SK-N-DZ (cell line): ENCODE data around the gene OR2C3. TPM values are rescaled to one million over a fixed set of nuclear protein-coding genes. Genes with fewer than 3 reads are reported as not detected.
"Not testable (repeated sequence)": the region's sequence is repeated elsewhere in the genome, so short reads cannot be mapped to it uniquely, and the experiment has no call there.

Experiments used
- DNase-seq: peaks from one replicate; pipeline ENCODE4 v3.0.0-alpha.2; 2015; ENCODE audit warnings: low spot score
- polyA plus RNA-seq, 2 experiments: library from polyadenylated mRNA; depleted of rRNA; stranded (reverse); fragments of >200 nt; gene quantifications; 2 replicates each; pipeline ENCODE4 v1.2.3, GENCODE V29; 2014

Gene OR2C3
- not detected in 2 replicates for polyA plus RNA-seq (2014; cell fraction: cytosol; rRNA removed)
- not detected in 2 replicates for polyA plus RNA-seq (2014; cell fraction: nucleus; rRNA removed)

DNA sequence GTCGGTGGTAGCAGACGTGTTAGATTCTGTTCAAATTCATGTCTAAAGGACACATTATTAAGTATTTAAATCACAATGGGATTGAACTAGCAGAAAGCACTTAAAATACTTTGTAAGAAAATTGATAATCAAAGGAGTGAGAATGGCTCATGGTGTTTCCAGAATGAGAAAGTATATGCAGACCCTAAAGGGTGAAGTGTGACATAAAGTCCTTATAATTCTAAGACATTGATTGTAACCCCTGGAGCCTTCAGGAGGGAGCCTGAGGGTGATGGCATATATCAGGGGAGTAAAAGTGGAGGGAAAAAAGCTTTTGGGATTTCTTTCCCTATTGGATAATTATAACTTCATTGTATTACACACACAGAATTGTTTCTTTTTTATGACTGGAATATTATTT, at the start of gene OR2C3:
TSS of gene OR2C3 (minus strand) at position 101 of the 400 bp plus-strand sequence. CDS start 3,929 bp downstream, outside the sequence.
- no peak for DNase-seq

DNA sequence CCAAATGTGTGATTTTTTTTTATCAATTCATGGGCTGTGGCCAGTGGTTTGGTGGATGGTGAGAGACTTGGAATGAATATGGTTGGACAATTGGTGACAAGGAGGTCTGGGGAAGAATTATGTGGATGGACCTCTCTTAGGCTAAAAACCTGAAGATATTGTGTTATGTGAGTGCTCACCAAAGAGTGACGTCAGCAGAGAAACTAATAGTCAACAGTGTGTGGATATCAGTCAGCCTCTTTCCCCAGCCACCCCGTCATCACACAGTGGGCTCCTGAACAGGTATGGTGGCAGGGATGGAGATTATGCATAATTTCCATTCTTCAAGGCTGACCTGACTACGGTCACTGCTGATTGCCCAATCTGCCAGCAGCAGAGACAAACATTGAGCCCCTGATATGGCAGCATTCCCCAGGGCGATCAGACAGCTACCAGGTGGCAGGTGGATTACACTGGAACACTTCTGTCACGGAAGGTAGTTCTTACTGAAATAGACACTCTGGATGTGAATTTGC, 42.8 kb upstream of the OR2C3 start:
- no peak for DNase-seq

DNA sequence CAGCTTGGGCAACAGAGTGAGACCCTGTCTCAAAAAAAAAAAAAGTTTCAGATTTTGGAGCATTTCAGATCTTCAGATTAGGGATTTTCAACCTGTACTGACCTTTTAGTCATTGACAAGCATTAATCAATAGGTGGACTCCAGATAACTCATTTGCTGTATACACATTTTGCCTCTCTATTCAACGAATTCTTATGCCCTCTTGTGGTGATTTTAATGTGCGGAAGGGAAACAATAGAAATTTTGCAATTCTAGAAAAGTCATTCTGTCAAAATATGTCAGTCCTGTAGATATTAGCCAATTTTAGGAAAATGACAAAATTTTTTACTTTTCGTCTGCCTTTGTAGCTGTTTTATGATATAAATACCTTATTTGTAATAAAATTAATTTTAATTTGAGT, 40.3 kb upstream of the OR2C3 start:
- DNase-seq: no peak

DNA sequence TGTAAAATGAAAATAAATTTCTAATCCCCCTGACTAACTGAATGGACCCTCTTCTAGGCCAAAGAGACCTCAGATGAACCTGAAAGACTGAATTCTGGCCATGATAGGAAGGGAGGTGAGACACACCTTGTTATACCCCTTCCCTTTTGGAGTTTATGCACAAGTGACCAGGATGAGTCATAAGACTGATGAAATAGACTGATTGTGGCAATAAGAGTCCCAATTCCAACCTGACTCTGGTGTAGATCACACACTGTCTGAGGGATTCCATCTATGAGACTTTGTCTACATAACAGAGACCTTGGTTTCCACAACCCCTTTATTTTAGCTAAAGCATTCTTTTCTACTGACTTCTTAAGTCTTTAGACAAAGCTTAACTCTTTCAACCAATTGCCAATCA, 38.4 kb upstream of the OR2C3 start:
- no peak for DNase-seq

DNA sequence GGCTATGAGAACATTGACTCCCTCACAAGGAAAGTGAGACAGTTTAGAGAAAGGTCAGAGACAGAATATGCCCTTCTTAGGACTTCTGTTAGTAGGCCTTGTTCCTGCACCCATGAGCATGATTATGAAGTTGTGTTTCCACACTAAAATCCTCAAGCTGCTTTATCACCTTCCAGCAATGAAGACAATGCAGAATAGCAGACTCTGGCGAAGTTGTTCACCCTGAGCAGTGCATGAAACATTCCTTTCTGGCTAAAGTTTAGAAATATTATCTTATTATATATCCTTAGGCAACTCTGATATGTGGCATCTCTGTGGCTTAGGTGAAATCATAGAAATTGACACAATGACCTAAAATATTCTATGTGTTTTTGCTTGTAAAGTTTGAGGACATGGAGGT, 38.0 kb upstream of the OR2C3 start:
- DNase-seq: no peak

DNA sequence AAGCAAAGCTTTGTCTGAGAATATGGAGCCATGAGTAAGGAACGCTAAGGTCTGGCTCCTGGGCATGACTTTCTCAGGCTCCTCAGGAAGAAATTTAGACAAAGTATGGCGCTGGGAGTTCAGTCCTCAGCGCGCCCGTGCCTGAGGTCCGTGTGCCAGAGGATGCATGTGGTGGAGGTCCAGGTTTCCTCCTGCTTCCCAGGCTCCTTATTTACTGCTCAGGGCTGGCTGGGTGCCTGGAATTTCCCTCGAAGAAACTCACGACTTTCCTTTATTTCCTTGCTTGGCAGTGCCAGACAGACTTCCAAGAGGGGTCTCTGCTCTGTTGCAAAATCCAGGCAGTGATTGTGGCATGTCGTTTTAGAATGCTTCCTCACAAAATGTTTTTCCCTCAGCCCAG, 26.0 kb upstream of the OR2C3 start:
- no peak for DNase-seq

DNA sequence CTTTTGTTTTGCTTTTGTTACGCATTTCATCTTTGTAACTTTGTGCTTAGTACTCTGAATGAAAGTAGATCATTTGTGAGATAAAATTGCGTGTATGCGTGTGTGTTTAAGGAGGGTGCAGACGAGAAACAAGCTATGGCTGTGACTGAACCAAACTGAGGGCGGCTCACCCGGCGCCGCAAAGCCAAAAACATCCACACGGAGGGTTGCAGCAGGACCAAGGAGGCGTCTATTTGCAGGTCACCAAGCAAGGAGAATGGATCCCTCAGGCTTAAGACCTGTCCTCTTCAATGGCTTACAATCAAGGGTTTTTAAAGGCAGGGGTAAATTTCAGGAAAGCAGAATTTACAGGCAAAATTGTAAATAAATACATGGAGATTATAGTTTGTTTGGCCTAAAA, 25.5 kb upstream of the OR2C3 start:
- no peak for DNase-seq

DNA sequence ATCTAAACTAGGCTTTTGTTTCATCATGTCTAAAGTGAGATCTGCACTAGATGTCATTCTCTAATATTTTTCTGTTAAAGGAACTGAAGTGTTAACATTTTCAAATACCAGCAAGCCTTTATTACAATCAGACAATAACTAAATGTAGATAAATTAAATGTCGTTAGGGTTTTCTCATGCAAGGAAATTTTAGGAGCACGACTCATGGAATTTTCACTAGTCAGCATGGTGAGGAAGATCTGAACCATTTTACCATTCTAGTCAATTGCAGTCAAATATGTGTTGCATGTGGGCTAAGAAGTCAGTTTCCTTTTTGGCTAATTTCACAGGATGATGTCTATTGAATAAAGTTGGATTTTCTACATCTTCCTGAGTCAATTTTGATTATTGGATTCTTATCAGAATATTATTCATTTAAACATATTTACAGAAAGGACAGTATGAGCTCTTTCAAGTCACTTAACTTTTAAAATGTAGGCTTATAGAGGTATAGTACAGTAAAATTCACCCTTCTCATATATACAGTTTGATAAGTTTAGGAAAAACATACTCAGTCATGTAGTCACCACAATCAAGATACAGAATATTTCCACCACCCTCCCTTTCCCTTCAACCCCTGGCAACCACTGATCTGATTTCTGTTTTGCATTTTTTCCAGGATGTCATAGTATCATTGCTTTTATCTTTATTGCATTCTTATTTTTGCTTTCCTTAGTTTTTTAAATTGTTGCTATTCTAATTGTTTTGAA, 21.9 kb upstream of the OR2C3 start:
- DNase-seq: no peak

DNA sequence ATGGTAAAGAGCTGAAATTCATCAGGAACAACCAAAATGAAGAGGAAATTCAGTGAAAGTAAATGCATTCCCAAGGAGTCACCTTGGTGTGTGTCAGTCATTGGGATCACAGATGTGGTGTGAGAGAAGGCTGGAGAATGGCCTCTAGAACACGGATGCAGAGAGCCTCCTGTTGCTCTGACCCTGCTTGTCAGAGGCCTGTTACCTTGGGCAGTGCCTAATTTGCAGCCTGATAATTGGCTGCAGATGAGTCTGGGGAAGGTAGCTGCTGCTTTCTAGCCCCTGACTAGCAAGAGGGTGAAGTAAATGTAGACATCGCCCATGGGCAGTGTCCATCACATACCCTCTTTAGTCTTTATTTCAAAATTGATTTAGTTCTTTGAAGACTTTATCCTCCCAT, 16.0 kb upstream of the OR2C3 start:
- no peak for DNase-seq

DNA sequence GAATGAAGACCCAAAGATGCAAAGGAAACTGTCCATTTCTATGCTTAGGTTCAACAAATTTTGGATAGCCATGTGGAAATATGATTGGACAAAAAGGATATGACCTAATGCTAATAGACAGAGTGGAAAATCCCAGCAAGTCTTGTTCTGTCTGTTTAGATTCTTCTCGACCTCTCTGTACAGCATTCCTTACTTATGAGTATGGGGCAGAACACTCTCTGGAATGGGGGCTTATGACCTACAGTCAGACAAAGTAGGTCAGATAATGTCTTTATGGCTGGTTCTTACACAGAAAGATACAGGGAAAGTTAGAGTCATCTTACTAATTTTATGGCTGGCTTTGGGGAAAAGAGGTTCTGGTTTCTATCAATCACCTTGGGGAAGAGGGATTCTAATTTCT, 15.5 kb upstream of the OR2C3 start:
- DNase-seq: no peak

DNA sequence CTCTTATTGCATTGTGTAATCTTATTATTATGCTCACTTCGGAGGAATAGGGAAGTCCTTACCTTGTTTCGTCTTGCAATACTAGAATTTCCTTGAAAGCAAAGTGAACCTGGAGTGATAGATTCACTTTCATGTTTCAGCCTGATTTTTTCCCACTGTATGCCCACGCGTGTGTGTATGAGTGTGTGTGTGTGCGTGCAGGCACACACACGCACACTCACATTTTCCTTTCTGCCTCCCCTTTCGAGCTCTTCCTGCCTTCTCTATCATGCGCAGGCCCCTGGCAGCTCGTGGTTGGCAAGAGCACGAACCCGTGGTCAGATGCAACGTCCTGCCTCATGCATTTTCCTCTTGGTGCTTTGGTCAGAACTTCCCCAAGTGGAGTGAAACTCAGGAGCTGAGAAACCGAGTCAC, 12.5 kb upstream of the OR2C3 start, which contains the start of gene GCSAML:
TSS of gene GCSAML (plus strand) at position 366 of the 414 bp plus-strand sequence. CDS start 58 bp downstream, outside the sequence.
- DNase-seq: no peak

DNA sequence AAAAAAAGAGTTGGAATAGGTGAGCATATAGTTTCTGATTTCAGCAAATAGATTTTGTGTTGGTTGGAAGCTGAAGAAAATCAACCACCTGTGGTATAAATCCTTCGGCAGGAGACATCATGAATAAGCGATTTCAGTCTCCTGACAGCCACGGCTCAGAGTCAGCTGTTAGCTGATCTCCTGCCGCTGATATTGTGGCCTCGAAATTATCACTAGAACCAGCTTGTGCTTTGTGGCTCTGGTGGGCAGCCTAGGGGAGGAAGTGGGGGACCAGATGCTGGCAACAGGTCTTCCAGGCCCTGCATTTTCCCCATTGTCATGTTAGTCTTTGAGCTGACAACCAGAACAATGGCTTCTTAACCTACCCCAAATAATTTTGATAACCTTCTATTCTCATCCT, 11.9 kb upstream of the OR2C3 start:
- DNase-seq: no peak

DNA sequence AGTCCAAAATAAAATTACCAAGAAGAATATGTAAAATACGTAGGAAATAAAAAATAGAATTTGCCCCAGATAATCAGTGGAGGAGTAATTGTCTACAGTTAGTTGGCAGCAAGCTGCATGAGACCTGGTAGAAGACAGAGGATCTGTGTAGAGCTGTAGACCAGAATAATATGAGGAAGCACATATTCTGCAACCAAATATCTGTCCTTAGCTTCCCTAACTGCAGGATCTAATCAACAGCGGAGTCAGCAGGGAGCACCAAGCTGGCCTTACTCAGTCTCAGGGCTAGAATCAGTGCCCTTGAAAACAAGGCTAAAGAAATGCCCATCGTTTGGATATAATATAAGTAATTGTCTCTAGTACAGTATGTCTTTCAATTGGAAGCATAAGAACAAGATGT, 6.6 kb upstream of the OR2C3 start:
- no peak for DNase-seq

DNA sequence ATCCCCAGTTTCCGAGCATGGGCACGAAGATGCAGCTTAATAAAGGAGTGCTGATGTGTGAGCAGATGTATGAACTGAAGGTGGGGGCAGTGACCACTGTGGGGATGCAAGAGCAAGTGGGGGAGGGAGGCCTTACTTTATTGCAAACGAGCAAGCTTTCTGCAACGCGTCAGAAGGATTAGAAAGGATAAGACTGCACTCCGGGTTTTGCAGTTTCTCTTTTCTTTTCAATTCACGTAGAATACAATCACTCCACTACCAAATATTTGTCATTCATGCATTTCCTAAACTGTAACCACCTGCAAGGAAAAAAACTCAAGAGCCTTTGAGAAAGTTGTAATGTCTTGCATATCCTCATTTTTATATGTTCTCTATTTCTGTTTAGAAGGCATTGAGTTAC, 4.3 kb upstream of the OR2C3 start:
- no peak for DNase-seq

DNA sequence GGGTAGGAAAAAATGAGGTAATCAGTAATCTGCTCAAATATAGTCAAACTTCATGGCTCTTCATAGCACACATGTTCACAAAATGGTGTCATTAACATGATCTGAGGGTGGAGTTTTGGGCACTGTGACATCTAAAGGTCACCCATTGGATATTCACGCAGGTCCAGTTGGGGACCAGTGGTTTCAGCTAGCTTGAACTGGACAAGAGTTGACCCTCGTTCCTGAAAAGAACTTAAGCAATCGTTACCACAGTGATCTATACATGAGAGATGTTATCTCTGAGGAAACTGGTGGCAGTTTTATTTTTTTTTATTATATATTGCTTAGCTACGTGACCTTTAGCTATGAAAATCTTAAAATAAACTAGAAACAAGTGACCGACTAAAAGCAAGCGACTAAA, 3.0 kb upstream of the OR2C3 start:
- DNase-seq: no peak

DNA sequence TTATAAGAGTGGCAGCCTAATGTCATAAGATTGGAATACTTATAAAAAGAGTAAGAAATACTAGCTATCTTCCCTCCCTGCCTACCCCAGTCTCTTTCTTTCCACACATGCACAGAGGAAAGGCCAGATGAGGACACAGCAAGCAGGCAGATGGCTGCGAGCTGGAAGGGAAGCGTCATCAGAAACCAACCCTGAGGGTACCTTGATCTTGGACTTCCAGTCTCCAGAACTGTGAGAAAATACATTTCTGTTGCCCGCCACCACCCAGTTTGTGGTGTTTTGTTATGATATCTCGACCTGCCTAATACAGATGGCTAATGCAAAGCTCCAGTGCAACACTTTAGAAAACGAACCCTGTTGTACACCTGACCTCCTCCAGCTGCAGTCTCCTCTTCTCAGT, 2.3 kb upstream of the OR2C3 start:
- no peak for DNase-seq

DNA sequence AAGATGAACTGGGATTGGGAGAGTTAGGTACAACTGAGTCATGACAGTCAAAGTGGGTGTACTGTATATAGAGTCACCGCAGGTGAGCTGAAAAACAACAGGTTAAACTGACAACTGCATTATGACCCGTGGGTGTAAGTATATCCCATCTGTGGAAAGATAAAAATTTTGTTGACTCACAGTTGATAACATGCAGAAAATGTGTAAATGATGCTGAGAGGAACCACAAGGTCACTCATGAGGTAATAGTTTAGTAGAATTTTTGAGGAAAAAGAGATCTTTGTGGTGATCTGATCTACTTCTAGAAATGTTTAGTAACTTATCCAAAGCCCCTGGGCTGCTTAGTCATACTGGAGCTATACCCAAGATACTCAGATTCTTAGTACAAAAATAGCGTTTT, 838 bp downstream of the OR2C3 start:
- DNase-seq: no peak

DNA sequence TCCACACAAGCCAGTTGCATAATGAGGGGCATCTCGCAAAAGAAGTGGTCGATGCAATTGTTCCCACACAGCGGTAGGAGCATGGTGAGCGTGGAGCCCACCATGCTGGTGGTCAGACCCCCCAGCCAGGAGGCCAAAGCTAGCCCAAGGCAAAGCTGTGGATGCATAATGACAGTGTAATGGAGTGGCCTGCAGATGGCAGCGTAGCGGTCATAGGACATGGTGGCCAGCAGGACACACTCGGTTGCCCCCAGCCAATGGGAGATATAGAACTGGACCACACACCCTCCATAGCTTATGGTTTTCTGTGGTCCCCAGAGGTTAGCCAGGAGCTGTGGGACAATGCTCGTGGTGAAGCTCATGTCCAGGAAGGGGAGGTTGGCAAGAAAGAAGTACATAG, 4.3 kb downstream of the OR2C3 start:
- DNase-seq: no peak

DNA sequence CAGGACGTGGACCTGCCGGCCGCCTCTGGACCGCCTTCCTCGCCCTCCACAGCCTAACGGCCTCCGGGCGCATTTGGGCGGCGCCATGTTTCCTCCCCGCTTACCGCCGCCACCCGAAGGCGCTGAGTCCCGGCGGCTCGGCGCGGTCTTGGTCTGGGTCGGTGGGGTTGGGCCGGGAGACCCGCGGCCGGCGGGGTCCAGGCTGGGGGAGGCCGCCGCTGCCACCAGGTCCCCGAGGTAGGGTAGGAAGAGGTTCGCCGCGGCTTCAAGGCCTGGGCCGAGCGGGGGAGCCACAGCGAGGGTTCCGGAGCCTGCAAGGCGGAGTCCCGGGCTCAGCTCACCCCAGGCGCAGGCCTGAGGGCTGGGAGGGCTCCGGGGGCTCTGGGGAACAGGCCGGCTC, 5.5 kb downstream of the OR2C3 start:
- no peak for DNase-seq

DNA sequence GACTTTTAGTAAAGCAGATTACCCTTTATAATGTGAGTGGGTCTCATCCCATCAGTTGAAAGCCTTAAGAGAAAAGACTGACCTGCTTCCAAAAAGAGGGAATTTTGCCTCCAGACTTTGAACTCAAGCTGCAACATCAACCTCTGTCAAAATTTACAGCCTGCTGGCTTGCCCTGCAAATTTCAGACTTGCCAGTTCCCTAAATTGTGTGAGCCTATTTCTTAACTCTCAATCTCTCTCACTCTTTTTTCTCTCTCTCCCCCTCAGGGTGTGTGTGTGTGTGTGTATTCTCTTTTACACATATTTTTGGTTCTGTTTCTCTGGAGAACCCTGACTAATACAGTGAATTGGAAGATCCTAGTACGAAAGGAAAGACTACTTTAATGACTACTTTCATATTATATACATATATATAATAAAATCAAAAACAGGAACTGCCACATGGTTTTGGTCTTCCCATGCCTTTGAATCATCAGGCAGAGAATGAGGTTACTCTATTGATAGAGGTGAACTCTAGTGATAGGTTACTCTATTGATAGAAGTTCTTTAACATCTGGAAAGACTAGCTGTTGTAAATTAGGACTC, 6.4 kb downstream of the OR2C3 start:
- no peak for DNase-seq

DNA sequence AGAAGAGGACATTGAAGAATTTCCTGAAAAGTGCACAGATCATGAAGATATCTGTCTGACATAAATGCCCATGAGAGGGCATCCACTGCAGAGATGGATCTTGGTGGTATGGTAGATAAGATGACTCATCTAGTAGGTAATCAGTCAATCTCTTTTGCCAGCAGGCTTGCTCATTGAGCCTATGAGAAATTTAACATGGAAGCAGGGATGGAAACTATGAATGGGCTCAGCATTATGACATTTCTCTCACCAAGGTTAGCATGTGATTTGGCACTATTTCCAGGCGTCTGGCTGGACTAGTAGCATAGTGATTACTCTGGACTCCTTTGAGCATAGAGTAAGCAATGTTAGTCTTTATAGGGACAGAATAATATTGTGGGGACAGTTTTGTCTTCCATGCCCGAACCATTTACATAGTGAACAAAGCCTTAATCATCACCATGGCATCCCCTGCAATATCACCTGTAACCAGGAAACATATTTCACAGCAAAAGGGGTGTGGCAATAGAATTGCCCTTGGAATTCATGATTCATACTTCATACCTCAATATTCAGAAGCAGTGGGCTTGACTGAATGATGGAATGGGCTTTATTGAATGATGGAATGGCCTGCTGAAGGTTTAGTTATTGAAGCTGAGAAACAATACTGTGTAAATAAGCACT, 7.3 kb downstream of the OR2C3 start:
- DNase-seq: no peak

DNA sequence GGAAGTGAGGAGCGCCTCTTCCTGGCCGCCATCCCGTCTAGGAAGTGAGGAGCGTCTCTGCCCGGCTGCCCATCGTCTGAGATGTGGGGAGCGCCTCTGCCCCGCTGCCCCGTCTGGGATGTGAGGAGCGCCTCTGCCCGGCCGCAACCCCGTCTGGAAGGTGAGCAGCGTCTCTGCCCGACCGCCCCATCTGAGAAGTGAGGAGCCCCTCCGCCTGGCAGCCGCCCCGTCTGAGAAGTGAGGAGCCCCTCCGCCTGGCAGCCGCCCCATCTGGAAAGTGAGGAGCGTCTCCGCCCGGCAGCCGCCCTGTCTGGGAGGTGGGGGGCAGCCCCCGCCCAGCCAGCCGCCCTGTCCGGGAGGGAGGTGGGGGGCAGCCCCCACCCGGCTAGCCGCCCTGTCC, 14.4 kb downstream of the OR2C3 start:
- DNase-seq: not testable (repeated sequence)

DNA sequence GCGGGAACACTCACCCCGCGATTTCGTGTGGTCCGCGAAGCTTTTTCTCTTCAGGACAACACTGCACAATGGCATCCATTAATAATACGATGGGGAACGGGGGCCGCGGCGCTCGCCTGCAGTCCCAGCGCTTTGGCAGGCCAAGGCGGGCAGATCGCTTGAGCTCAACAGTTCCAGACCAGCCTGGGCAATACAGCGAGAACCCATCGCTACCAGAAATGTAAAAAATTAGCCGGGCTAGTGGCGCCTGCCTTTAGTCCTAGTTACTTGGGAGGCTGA, 17.7 kb downstream of the OR2C3 start:
- no peak for DNase-seq
